Measurements from ENCODE around the gene FH. TPM values are rescaled to one million over a fixed set of nuclear protein-coding genes. Genes with fewer than 3 reads are reported as not detected.

FH gene
- total RNA-seq, 4 donors from 2014 or later, result 37.2 to 65.8 (median 45.2) TPM

DNA sequence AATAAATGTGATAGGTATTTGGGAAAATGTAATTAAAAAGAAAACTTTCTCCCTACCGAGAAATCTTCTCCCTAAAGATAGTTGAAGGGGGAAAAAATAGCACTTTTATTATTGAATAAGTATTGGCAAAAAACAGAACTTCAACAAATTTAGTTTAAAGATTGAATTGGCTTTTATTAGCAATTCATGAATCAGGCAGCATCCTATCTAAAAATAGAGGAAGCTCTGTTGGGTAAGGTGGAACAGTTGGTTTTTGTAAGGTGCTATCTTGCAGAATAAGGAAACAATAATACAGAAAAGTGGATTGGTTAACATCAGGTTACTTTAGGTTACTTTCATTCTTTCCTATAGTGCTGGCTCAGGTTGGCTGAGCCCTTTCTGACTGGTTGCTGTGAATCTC is 62.8 kb downstream of the FH start:
- WGBS, 2 donors, result 78 to 95% methylated on average over 1 of the region's 1 CpG
- TF ChIP-seq POLR2A (IDR thresholded peaks at IDR 0.05), result no peak
- TF ChIP-seq, protein P1, sequence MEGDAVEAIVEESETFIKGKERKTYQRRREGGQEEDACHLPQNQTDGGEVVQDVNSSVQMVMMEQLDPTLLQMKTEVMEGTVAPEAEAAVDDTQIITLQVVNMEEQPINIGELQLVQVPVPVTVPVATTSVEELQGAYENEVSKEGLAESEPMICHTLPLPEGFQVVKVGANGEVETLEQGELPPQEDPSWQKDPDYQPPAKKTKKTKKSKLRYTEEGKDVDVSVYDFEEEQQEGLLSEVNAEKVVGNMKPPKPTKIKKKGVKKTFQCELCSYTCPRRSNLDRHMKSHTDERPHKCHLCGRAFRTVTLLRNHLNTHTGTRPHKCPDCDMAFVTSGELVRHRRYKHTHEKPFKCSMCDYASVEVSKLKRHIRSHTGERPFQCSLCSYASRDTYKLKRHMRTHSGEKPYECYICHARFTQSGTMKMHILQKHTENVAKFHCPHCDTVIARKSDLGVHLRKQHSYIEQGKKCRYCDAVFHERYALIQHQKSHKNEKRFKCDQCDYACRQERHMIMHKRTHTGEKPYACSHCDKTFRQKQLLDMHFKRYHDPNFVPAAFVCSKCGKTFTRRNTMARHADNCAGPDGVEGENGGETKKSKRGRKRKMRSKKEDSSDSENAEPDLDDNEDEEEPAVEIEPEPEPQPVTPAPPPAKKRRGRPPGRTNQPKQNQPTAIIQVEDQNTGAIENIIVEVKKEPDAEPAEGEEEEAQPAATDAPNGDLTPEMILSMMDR (IDR thresholded peaks at IDR 0.05), result no peak
- intact Hi-C loops (cut with DNase I; ENCODE audit: low total_unique reads), result no loop called here

DNA sequence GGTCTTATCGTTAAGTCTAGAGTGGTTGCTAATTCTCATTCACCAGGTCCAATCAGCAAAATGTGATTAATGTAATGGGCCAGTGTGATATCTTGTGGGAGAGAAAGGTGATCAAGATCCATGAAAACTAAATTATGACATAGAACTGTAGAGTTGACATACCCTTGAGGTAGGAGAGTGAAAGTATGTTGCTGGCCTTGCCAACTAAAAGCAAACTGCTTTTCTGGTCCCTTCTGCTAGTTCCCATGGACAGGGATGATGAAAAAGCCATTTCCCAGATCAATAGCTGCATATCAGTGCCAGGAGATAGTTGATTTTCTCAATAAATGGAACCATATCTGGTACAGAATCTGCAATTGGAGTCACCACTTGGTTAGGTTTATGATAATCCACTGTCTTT is 65.8 kb downstream of the FH start:
- intact Hi-C loops (cut with DNase I; ENCODE audit: low total_unique reads), result no loop called here
- TF ChIP-seq, protein P1 (IDR thresholded peaks at IDR 0.05), result no peak
- TF ChIP-seq POLR2A (IDR thresholded peaks at IDR 0.05), result no peak
- 90 to 100% methylated on average over 1 of the region's 1 CpG for WGBS, 2 donors
- no peak overlapping the region for H3K4me3 ChIP-seq (ENCODE audit: low read depth, poor library complexity, severe bottlenecking)
- no peak for DNase-seq (ENCODE audit: low spot score in 2 of 2)

More for the DNA sequence above, 62.8 kb downstream of the FH start:
- DNase-seq (ENCODE audit: low spot score in 2 of 2), result no peak
- H3K4me3 ChIP-seq (ENCODE audit: low read depth, poor library complexity, severe bottlenecking), result no peak overlapping the region

DNA sequence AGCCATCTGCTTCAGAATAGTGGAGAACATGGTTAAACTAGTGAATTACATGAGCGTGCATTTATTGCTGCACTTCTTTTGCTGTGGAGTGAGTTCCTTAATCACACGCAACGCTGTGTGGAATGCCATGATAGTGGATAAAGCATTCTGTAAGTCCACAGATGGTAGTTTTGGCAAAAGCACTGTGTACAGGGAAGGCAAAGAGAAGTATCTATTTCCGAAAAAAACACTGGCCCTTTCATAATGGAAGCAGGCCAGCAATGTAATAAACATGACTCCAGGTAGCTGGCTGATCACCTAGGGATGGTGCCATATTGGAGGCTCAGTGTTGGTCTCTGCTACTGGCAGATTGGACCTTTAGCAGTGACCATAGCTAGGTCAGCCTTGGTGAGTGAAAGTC is 67.6 kb downstream of the FH start:
- no peak for DNase-seq (ENCODE audit: low spot score in 2 of 2)
- 85 to 87% methylated on average over 4 of the region's 4 CpGs for WGBS, 2 donors
- TF ChIP-seq, protein P1 (IDR thresholded peaks at IDR 0.05), result no peak
- no peak for TF ChIP-seq POLR2A (IDR thresholded peaks at IDR 0.05)
- intact Hi-C loops (cut with DNase I; ENCODE audit: low total_unique reads), result no loop called here
- no peak overlapping the region for H3K4me3 ChIP-seq (ENCODE audit: low read depth, poor library complexity, severe bottlenecking)

Other genes with a start within 250 kb of the FH start
- not detected for gene RGS7, start 162.6 kb downstream of the FH start, total RNA-seq
- gene KMO, start 12.6 kb upstream of the FH start, total RNA-seq, result under 1 TPM in 3 of 4 donors, not detected in 1; 0.13 to 0.51 (median 0.15) TPM
- 10 to 100 TPM in 1 of 4 donors, 1 to 10 TPM in 3; 7.5 to 10.6 (median 7.9) TPM for gene CHML, start 120.6 kb upstream of the FH start, total RNA-seq
- 10 to 100 TPM; 22.2 to 34.6 (median 32.1) TPM for gene OPN3, start 120.6 kb upstream of the FH start, total RNA-seq
- not detected for gene WDR64, start 132.5 kb upstream of the FH start, total RNA-seq

All from lower leg skin (tissue), 4 donors.